NT2/D1 (cell line): Measurements from ENCODE around the gene GPX4.

ENCODE experiments used
- DNase-seq: peaks from one replicate; pipeline ENCODE4 v3.0.0-alpha.2; 2011; ENCODE audit warnings: low read depth, low spot score
- H3K27me3 ChIP-seq: 2 replicates; pipeline ENCODE4 v1.6.0; 2011; ENCODE audit warnings: mild to moderate bottlenecking; ENCODE audit not compliant: insufficient read length, insufficient read depth
- H3K36me3 ChIP-seq: 2 replicates; pipeline ENCODE4 v1.6.1; 2011; ENCODE audit warnings: mild to moderate bottlenecking, low read length, mixed read lengths; ENCODE audit not compliant: insufficient read depth, insufficient read length
- H3K4me1 ChIP-seq: 2 replicates; pipeline ENCODE4 v1.5.1; 2011; ENCODE audit not compliant: insufficient read depth, insufficient read length
- H3K4me3 ChIP-seq: 2 replicates; pipeline ENCODE4 v1.5.1; 2011; ENCODE audit warnings: low read depth; ENCODE audit not compliant: insufficient read length
- H3K9ac ChIP-seq: 2 replicates; pipeline ENCODE4 v1.6.0; 2011; ENCODE audit warnings: low read depth; ENCODE audit not compliant: insufficient read length
- H3K9me3 ChIP-seq: 2 replicates; pipeline ENCODE4 v1.5.1; 2011; ENCODE audit warnings: mild to moderate bottlenecking, low read length; ENCODE audit not compliant: insufficient read depth
- SUZ12 ChIP-seq: IDR thresholded peaks from 2 replicates; pipeline ENCODE4 v1.6.1; 2011; ENCODE audit not compliant: insufficient read length, insufficient read depth; ENCODE audit errors: extremely low read depth
- YY1 ChIP-seq: IDR thresholded peaks from 2 replicates; pipeline ENCODE4 v1.6.1; 2011; ENCODE audit not compliant: insufficient read length, insufficient read depth
- ZNF274 ChIP-seq: IDR thresholded peaks from 2 replicates; pipeline ENCODE4 v1.6.1; 2011; ENCODE audit warnings: mild to moderate bottlenecking, low read depth, low read length

The GPX4 gene

DNA sequence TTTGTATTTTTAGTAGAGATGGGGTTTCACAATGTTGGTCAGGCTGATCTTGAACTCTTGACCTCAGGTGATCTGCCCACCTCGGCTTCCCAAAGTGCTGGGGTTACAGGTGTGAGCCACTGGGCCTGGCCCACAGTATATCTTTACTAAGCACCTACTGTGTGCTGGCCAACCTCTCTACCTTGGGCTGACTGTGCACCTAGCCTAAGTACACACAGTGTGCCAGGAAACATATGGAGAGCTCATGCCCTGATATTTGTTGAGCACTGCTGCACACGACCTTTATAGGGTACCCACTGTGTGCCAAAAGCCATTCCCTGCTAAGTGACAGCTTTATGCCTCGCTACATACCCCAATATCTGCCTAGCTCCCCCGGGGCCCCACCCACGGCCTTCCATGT, 43.1 kb upstream of the GPX4 start:
- Histone ChIP-seq H3K27me3 (peaks cover 5% of the 10 kb centered on the region), H3K36me3 (peaks cover 5% of the 10 kb centered on the region), H3K4me1 (peaks cover 3% of the 10 kb centered on the region), H3K4me3 (no peak overlapping the region), H3K9ac (no peak overlapping the region), H3K9me3 (peaks cover 44% of the 10 kb centered on the region)
- TF ChIP-seq ZNF274 (no peak), SUZ12 (no peak), YY1 (no peak)
- no peak for DNase-seq

DNA sequence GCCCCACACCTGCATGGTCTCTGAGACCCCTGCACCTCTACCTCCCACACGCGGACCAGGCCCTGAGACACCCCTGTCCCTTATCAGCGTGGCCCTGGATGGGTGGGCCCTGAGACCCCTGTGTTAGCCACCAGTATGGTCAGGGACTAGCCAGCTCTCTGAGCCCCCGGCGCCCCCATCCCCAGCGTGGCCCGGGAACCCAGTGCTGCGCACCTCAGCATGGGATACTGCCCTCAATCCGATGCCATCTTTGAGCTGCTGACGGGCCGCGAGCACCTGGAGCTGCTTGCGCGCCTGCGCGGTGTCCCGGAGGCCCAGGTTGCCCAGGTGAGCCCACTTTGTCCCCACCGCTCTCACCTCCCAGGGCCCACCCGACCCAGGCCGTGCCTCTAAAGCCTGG, 41.8 kb upstream of the GPX4 start:
- peaks cover 5% of the 10 kb centered on the region for H3K36me3 ChIP-seq
- DNase-seq, result no peak
- H3K9me3 ChIP-seq, result peaks cover 31% of the 10 kb centered on the region
- H3K9ac ChIP-seq, result no peak overlapping the region
- H3K4me1 ChIP-seq, result peaks cover 11% of the 10 kb centered on the region
- H3K27me3 ChIP-seq, result peaks cover 11% of the 10 kb centered on the region
- no peak overlapping the region for H3K4me3 ChIP-seq
- TF ChIP-seq SUZ12 (no peak), ZNF274 (no peak), YY1 (no peak)

DNA sequence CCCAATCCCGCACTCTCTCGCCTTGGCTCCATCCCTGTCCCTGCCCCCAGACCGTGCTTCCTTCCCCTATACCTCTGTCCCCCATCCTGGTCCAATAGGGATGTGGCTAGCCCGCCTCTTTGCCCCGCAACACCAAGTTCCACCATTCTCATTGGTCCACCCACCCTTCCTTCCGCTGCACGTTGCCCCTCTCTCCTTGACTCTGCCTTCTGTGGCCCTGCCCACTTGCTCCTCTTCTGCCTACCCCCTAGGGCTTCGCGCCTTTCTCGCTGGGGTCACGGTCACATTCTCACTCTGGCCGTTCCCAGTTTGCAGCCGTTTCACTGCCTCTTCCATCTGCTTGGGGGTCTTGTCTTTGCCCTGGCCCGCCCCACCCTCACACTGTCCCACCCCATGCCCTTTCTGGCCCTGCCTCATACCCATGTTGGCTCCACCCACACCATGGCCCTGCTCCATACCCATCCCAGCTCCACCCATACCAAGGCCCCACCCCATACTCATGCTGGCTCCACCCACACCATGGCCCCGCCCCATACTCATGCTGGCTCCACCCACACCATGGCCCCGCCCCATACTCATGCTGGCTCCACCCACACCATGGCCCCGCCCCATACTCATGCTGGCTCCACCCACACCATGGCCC, 41.3 kb upstream of the GPX4 start:
- H3K4me3 ChIP-seq, result no peak overlapping the region
- H3K27me3 ChIP-seq, result peaks cover 14% of the 10 kb centered on the region
- no peak for DNase-seq
- peaks cover 26% of the 10 kb centered on the region for H3K9me3 ChIP-seq
- no peak for TF ChIP-seq YY1
- TF ChIP-seq ZNF274, result no peak
- no peak for TF ChIP-seq SUZ12
- peaks cover 5% of the 10 kb centered on the region for H3K36me3 ChIP-seq
- no peak overlapping the region for H3K9ac ChIP-seq
- H3K4me1 ChIP-seq, result peaks cover 11% of the 10 kb centered on the region

DNA sequence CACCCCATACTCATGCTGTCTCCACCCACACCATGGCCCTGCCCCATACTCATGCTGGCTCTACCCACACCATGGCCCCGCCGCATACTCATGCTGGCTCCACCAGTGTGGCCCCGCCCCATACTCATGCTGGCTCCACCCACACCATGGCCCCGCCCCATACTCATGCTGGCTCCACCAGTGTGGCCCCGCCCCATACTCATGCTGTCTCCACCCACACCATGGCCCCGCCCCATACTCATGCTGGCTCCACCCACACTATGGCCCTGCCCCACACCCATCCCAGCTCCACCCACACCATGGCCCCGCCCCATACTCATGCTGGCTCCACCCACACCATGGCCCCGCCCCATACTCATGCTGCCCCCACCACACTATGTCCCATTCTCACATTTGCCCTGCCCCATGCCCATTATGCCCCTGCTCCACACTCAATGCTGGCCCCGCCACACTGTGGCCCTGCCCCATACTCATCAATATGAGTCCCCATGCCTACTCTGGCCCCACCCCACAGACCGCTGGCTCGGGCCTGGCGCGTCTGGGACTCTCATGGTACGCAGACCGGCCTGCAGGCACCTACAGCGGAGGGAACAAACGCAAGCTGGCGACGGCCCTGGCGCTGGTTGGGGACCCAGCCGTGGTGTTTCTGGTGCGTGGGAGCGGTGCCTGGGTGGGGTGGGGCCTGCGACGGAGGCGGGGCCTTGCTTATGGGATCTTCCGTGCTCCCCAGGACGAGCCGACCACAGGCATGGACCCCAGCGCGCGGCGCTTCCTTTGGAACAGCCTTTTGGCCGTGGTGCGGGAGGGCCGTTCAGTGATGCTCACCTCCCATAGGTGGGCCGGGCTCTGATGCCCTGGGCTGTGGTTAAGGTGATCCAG, 40.5 kb upstream of the GPX4 start:
- no peak for TF ChIP-seq SUZ12
- TF ChIP-seq YY1, result no peak
- TF ChIP-seq ZNF274, result no peak
- no peak for DNase-seq

DNA sequence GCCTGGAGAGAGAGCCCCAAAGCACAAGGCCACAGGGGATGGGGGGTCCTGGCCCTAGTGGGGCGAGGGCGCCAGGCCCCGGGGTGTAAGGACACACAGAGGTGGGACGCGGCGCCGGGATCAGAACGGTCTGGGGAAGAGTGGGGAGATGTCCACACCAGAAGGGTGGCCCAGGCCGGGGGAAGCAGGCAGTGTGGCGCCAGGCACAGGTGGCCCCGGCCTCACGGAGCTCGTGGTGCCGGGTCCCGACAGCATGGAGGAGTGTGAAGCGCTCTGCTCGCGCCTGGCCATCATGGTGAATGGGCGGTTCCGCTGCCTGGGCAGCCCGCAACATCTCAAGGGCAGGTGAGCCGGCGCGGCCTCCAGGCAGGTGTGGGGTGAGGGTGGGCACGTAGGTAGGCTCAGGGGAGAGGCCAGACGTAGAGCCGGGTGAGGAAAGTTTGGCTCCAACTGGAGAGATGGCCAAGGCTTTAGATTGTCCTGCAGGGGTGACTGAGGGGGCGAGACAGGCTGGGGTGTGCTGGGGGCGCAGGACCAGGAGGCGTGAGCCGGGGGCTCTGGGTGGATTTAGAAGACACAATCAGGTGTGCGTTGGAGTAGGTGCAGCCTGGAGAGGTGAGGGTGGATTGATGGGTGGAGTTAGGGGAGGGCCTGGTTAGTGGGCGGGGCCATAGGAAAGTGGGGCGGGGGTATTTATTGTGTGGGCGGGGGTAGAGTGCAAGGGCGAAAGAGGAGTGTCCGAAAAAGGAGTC, 39.7 kb upstream of the GPX4 start:
- TF ChIP-seq YY1 (no peak), ZNF274 (no peak), SUZ12 (no peak)
- Histone ChIP-seq H3K9me3 (peaks cover 10% of the 10 kb centered on the region; the same call in 1 of the 2 replicates), H3K9ac (no peak overlapping the region), H3K36me3 (no peaks in the 10 kb centered on the region), H3K27me3 (peaks cover 28% of the 10 kb centered on the region), H3K4me3 (peak overlapping the region; percentile 40), H3K4me1 (peaks cover 11% of the 10 kb centered on the region)
- no peak for DNase-seq

More for the DNA sequence above, 40.5 kb upstream of the GPX4 start:
- Histone ChIP-seq H3K4me1 (peaks cover 11% of the 10 kb centered on the region), H3K4me3 (no peak overlapping the region), H3K9me3 (peaks cover 18% of the 10 kb centered on the region; the same call in 1 of the 2 replicates), H3K27me3 (peaks cover 20% of the 10 kb centered on the region), H3K36me3 (peaks cover 5% of the 10 kb centered on the region), H3K9ac (no peak overlapping the region)

DNA sequence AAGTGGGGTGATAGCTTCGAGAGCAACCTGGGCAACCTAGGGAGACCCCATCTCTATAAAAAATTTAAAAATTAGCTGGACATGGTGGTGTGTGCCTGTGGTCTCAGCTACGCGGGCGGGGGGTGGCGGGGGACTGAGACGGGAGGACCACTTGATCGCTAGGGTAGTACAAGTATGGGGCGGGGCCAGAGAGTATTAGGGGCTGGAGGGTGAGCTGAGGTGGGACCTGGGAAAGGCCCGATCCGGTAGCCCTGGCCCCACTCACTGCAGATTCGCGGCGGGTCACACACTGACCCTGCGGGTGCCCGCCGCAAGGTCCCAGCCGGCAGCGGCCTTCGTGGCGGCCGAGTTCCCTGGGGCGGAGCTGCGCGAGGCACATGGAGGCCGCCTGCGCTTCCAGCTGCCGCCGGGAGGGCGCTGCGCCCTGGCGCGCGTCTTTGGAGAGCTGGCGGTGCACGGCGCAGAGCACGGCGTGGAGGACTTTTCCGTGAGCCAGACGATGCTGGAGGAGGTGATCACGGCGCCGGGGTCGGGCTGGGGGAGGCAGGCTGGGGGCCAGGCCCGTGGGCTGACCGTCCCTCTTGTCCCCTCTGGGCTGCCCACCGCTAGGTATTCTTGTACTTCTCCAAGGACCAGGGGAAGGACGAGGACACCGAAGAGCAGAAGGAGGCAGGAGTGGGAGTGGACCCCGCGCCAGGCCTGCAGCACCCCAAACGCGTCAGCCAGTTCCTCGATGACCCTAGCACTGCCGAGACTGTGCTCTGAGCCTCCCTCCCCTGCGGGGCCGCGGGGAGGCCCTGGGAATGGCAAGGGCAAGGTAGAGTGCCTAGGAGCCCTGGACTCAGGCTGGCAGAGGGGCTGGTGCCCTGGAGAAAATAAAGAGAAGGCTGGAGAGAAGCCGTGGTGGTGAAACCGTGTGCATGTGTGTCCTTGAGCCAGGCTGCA, 38.9 kb upstream of the GPX4 start:
- Histone ChIP-seq H3K4me3 (peak overlapping the region; percentile 40), H3K27me3 (peaks cover 28% of the 10 kb centered on the region), H3K4me1 (peaks cover 11% of the 10 kb centered on the region), H3K36me3 (no peaks in the 10 kb centered on the region), H3K9ac (peak overlapping the region; percentile 86), H3K9me3 (peaks cover 5% of the 10 kb centered on the region; the same call in 1 of the 2 replicates)
- TF ChIP-seq SUZ12 (no peak), YY1 (no peak), ZNF274 (no peak)
- no peak for DNase-seq
